HG02884 (cell line): ENCODE measurements around the gene CYP2C8.
"Not testable (repeated sequence)": the region's sequence is repeated elsewhere in the genome, so short reads cannot be mapped to it uniquely, and the experiment has no call there.

Experiments used
- ATAC-seq: cut with Tn5 transposase; IDR thresholded peaks from one replicate; pipeline ENCODE4 v1.9.1; 2021; ENCODE audit warnings: mild to moderate bottlenecking, moderate library complexity; ENCODE audit not compliant: unreplicated experiment

CYP2C8 gene

GRCh38 chr10:95069286-95069685 lies at the start of gene CYP2C8:
TSS of gene CYP2C8 (minus strand) at chr10:95069497. CDS start at chr10:95069402, 95 bp downstream.
- no peak for ATAC-seq

GRCh38 chr10:95116869-95117269 lies 47.6 kb upstream of the CYP2C8 start:
- no peak for ATAC-seq

- ATAC-seq, result not testable (repeated sequence)
These were observed 41.5 kb upstream of the CYP2C8 start for GRCh38 chr10:95110823-95111222.

- ATAC-seq, result no peak
These were observed 28.5 kb upstream of the CYP2C8 start for GRCh38 chr10:95097805-95098204.

GRCh38 chr10:95096143-95096542 lies 26.8 kb upstream of the CYP2C8 start:
- no peak for ATAC-seq

- ATAC-seq, result not testable (repeated sequence)
These were observed 10.3 kb upstream of the CYP2C8 start for GRCh38 chr10:95079626-95080025.

GRCh38 chr10:95077556-95077955 lies 8.3 kb upstream of the CYP2C8 start:
- ATAC-seq, result no peak

- no peak for ATAC-seq
These were observed 1.9 kb upstream of the CYP2C8 start for GRCh38 chr10:95071107-95071660.

- not testable (repeated sequence) for ATAC-seq
These were observed 5.2 kb downstream of the CYP2C8 start for GRCh38 chr10:95064125-95064524.

GRCh38 chr10:95056744-95057363 lies 12.4 kb downstream of the CYP2C8 start:
- ATAC-seq, result no peak

GRCh38 chr10:95049919-95050318 lies 19.4 kb downstream of the CYP2C8 start:
- ATAC-seq, result no peak

GRCh38 chr10:95048206-95048605 lies 21.1 kb downstream of the CYP2C8 start:
- no peak for ATAC-seq

- no peak for ATAC-seq
These were observed 30.0 kb downstream of the CYP2C8 start for GRCh38 chr10:95039281-95039680.

- ATAC-seq, result no peak
These were observed 33.7 kb downstream of the CYP2C8 start for GRCh38 chr10:95035332-95036295.

- ATAC-seq, result no peak
These were observed 34.9 kb downstream of the CYP2C8 start for GRCh38 chr10:95034401-95034800.

GRCh38 chr10:95031656-95032055 lies 37.6 kb downstream of the CYP2C8 start:
- ATAC-seq, result no peak

GRCh38 chr10:95026461-95026860 lies 42.8 kb downstream of the CYP2C8 start:
- no peak for ATAC-seq

- ATAC-seq, result no peak
These were observed 71.5 kb downstream of the CYP2C8 start for GRCh38 chr10:94997741-94998174.

GRCh38 chr10:94992811-94993210 lies 76.5 kb downstream of the CYP2C8 start:
- ATAC-seq, result no peak

- ATAC-seq, result no peak
These were observed 77.9 kb downstream of the CYP2C8 start for GRCh38 chr10:94991243-94991888.

GRCh38 chr10:94989192-94989591 lies 80.1 kb downstream of the CYP2C8 start:
- ATAC-seq, result no peak
